ENCODE results near the gene BEST3.

DNA sequence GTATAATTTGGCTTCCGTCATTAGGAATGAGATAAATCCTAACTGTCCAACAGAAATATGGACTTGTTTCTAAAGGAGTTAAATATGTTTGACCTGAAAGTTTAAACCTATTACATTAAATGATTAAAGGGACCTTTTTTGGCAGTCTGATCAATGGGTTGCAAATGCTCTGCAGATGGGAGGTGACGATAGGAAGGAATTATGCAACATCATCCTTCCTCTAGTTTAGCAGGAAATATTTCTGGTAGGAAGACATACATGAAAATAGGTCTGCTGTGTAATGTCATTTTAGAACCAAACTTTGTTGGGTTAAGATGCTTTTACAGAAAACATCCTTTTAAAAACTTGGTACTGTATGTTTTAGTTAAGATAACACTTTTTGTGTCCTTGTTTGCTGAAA is 91.0 kb downstream of the BEST3 start:
- TF ChIP-seq, protein P1, sequence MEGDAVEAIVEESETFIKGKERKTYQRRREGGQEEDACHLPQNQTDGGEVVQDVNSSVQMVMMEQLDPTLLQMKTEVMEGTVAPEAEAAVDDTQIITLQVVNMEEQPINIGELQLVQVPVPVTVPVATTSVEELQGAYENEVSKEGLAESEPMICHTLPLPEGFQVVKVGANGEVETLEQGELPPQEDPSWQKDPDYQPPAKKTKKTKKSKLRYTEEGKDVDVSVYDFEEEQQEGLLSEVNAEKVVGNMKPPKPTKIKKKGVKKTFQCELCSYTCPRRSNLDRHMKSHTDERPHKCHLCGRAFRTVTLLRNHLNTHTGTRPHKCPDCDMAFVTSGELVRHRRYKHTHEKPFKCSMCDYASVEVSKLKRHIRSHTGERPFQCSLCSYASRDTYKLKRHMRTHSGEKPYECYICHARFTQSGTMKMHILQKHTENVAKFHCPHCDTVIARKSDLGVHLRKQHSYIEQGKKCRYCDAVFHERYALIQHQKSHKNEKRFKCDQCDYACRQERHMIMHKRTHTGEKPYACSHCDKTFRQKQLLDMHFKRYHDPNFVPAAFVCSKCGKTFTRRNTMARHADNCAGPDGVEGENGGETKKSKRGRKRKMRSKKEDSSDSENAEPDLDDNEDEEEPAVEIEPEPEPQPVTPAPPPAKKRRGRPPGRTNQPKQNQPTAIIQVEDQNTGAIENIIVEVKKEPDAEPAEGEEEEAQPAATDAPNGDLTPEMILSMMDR (IDR thresholded peaks at IDR 0.05; ENCODE audit: poor library complexity, severe bottlenecking): no peak
- TF ChIP-seq POLR2AphosphoS5 (IDR thresholded peaks at IDR 0.05): no peak

All from neural cell (in vitro differentiated cells).